ENCODE results near the gene AQP10.
"Not testable (repeated sequence)": the region's sequence is repeated elsewhere in the genome, so short reads cannot be mapped to it uniquely, and the experiment has no call there.

The AQP10 gene

GRCh38 chr1:154313066-154313356 lies 7.9 kb upstream of the AQP10 start:
- DNase-seq (ENCODE audit: low spot score) = no peak
- CTCF ChIA-PET = no interaction called here
- TF ChIP-seq CTCF (conservative IDR thresholded peaks at IDR 0.05; ENCODE audit: low read depth) = no peak
- H3K27ac ChIP-seq = no peak overlapping the region
- POLR2A ChIA-PET (ENCODE audit: low non-redundant PET) = no interaction called here

GRCh38 chr1:154314226-154314625 lies 6.7 kb upstream of the AQP10 start:
- CTCF ChIA-PET; POLR2A ChIA-PET (ENCODE audit: low non-redundant PET); H3K27ac ChIP-seq; DNase-seq (ENCODE audit: low spot score): not testable (repeated sequence)

- ChIA-PET CTCF (interaction anchor here (0.5 kb wide), 1 partner anchor 9 kb away, joined by 3 read pairs; no protein-coding TSS in a partner anchor), POLR2A (ENCODE audit: low non-redundant PET) (interaction anchor here (0.6 kb wide), 1 partner anchor 23 kb away, joined by 3 read pairs; no protein-coding TSS in a partner anchor)
Observed at GRCh38 chr1:154316704-154317103, 4.2 kb upstream of the AQP10 start.

GRCh38 chr1:154318386-154318785 lies 2.5 kb upstream of the AQP10 start:
- CTCF ChIA-PET = no interaction called here

More at GRCh38 chr1:154316704-154317103, 4.2 kb upstream of the AQP10 start:
- no peak for TF ChIP-seq CTCF (conservative IDR thresholded peaks at IDR 0.05; ENCODE audit: low read depth)
- DNase-seq (ENCODE audit: low spot score) = no peak
- H3K27ac ChIP-seq = no peak overlapping the region

GRCh38 chr1:154321609-154321934 lies 679 bp downstream of the AQP10 start:
- CTCF ChIA-PET = interaction anchor here (0.6 kb wide), 1 partner anchor 14 kb away, joined by 3 read pairs; no protein-coding TSS in a partner anchor
- H3K27ac ChIP-seq; POLR2A ChIA-PET (ENCODE audit: low non-redundant PET); DNase-seq (ENCODE audit: low spot score): not testable (repeated sequence)

More at GRCh38 chr1:154318386-154318785, 2.5 kb upstream of the AQP10 start:
- TF ChIP-seq CTCF (conservative IDR thresholded peaks at IDR 0.05; ENCODE audit: low read depth) = no peak
- DNase-seq (ENCODE audit: low spot score) = no peak
- POLR2A ChIA-PET (ENCODE audit: low non-redundant PET) = no interaction called here
- H3K27ac ChIP-seq = no peak overlapping the region

- no peak for DNase-seq (ENCODE audit: low spot score)
- no peak overlapping the region for H3K27ac ChIP-seq
- no peak for TF ChIP-seq CTCF (conservative IDR thresholded peaks at IDR 0.05; ENCODE audit: low read depth)
- POLR2A ChIA-PET (ENCODE audit: low non-redundant PET) = no interaction called here
- CTCF ChIA-PET = interaction anchor here (1.1 to 3.4 kb wide), 2 partner anchors 12 to 30 kb away, joined by 3 to 29 read pairs; no protein-coding TSS in a partner anchor
Observed at GRCh38 chr1:154323493-154323892, 2.6 kb downstream of the AQP10 start.

GRCh38 chr1:154324241-154324640 lies 3.3 kb downstream of the AQP10 start:
- TF ChIP-seq CTCF (conservative IDR thresholded peaks at IDR 0.05; ENCODE audit: low read depth) = no peak
- ChIA-PET POLR2A (ENCODE audit: low non-redundant PET) (no interaction called here), CTCF (interaction anchor here (0.6 to 3.4 kb wide), 6 partner anchors 11 to 716 kb away, joined by 3 to 29 read pairs (median 4); no protein-coding TSS in a partner anchor)
- peak overlapping the region; percentile 99 for H3K27ac ChIP-seq
- DNase-seq (ENCODE audit: low spot score) = no peak
